MM.1S (cell line): Measurements from ENCODE around the gene BRD4.

ENCODE experiments used
- DNase-seq: peaks from one replicate; pipeline ENCODE4 v3.0.0-alpha.2; 2015
- H2AFZ ChIP-seq: fragments of 300-600 bp; sonication (generic); 2 replicates; pipeline ENCODE4 v1.6.0; 2016; ENCODE audit warnings: antibody characterized with exemption, low read length
- H3F3A ChIP-seq: fragments of 300-600 bp; sonication (generic); 2 replicates; pipeline ENCODE4 v1.6.1; 2016; ENCODE audit warnings: mild to moderate bottlenecking, antibody characterized with exemption, low read length, moderate library complexity, mixed read lengths; ENCODE audit not compliant: insufficient read depth
- H3K27ac ChIP-seq: fragments of 300-600 bp; sonication (generic); 2 replicates; pipeline ENCODE4 v1.5.1; 2016; ENCODE audit warnings: mild to moderate bottlenecking, low read length
- H3K27me3 ChIP-seq: fragments of 300-600 bp; sonication (generic); replicated peaks from 2 replicates; pipeline ENCODE4 v1.6.0; 2016; ENCODE audit warnings: low read length; ENCODE audit not compliant: insufficient read depth
- H3K36me3 ChIP-seq: fragments of 300-600 bp; sonication (generic); replicated peaks from 2 replicates; pipeline ENCODE4 v1.6.1; 2016; ENCODE audit warnings: mild to moderate bottlenecking, low read length, mixed read lengths; ENCODE audit not compliant: insufficient read depth
- H3K4me1 ChIP-seq: fragments of 300-600 bp; sonication (generic); 2 replicates; pipeline ENCODE4 v1.6.1; 2016; ENCODE audit warnings: low read length, mixed read lengths
- H3K4me2 ChIP-seq: fragments of 300-600 bp; sonication (generic); 2 replicates; pipeline ENCODE4 v1.6.0; 2016; ENCODE audit warnings: low read depth, low read length
- H3K4me3 ChIP-seq: fragments of 300-600 bp; sonication (generic); 2 replicates; pipeline ENCODE4 v1.5.1; 2016; ENCODE audit warnings: low read length, mixed read lengths
- H3K79me2 ChIP-seq: fragments of 300-600 bp; sonication (generic); 2 replicates; pipeline ENCODE4 v1.6.1; 2016; ENCODE audit warnings: mixed run types, low read length, mixed read lengths
- H3K9ac ChIP-seq: fragments of 300-600 bp; sonication (generic); 2 replicates; pipeline ENCODE4 v1.6.1; 2016; ENCODE audit warnings: low read length, mixed read lengths
- H3K9me2 ChIP-seq: fragments of 300-600 bp; sonication (generic); replicated peaks from 2 replicates; pipeline ENCODE4 v1.6.1; 2016; ENCODE audit warnings: mild to moderate bottlenecking, low read length, mixed read lengths; ENCODE audit not compliant: insufficient read depth
- H3K9me3 ChIP-seq: fragments of 300-600 bp; sonication (generic); replicated peaks from 2 replicates; pipeline ENCODE4 v1.6.1; 2016; ENCODE audit warnings: mild to moderate bottlenecking, low read length, mixed read lengths; ENCODE audit not compliant: insufficient read depth
- H4K20me1 ChIP-seq: fragments of 300-600 bp; sonication (generic); 2 replicates; pipeline ENCODE4 v1.6.1; 2016; ENCODE audit warnings: mild to moderate bottlenecking, low read length, moderate library complexity, mixed read lengths; ENCODE audit not compliant: insufficient read depth
- EZH2 ChIP-seq: fragments of 300-600 bp; sonication (generic); optimal IDR thresholded peaks from 2 replicates; pipeline ENCODE3; 2017; ENCODE audit warnings: low read depth, mild to moderate bottlenecking, antibody characterized with exemption, low read length, mixed read lengths
- EZH2phosphoT487 ChIP-seq: fragments of 300-600 bp; sonication (generic); IDR thresholded peaks from 2 replicates; pipeline ENCODE4 v1.6.1; 2018; ENCODE audit warnings: antibody characterized with exemption, low read length
- TF ChIP-seq, protein P1 (sequence below): fragments of 300-600 bp; sonication (generic); IDR thresholded peaks from 2 replicates; pipeline ENCODE4 v1.5.1; 2016; ENCODE audit warnings: antibody characterized with exemption, low read length, mixed read lengths

The BRD4 gene

DNA sequence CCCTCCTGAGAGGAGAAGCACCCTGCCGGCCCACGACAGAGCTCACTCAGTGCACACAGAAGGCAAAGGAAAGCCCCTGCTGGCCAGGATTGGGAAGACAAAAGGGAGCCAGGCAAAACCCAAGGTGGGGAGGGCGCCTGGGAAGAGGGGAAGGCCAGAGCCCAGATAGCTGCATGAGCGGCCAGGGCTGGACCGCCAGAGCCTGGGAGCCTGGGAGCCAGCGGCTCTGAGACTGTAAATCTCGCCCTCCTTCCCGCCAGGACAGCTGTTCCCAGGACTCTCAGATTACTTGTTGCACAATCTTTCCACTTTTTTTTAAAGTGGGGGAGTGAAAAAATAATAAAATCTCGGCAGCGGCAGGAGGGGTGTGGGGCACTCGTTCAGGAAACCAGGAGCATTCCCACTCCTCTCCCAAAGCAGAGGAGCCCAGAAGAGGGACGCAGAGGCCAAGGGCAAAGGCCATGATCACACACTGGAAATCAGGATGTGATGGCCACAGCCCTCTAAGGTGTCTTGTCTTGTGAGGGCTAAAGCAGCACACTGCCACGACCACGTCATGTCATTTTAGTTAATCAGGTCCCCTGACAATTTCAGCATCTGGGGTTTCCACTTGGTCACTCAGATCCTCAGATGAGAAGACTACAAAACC is 80.5 kb downstream of the BRD4 start:
- no peaks in the 10 kb centered on the region for H3K4me1 ChIP-seq
- no peak overlapping the region for H2AFZ ChIP-seq
- no peaks in the 10 kb centered on the region; the same call in 1 of the 2 replicates for H3K36me3 ChIP-seq
- H3F3A ChIP-seq = no peaks in the 10 kb centered on the region
- H3K27ac ChIP-seq = no peak overlapping the region
- no peak overlapping the region for H3K4me2 ChIP-seq
- no peaks in the 10 kb centered on the region for H3K9me3 ChIP-seq
- H3K4me3 ChIP-seq = no peak overlapping the region
- H3K9me2 ChIP-seq = no peaks in the 10 kb centered on the region
- no peaks in the 10 kb centered on the region for H4K20me1 ChIP-seq
- H3K9ac ChIP-seq = no peak overlapping the region
- peaks cover 56% of the 10 kb centered on the region for H3K79me2 ChIP-seq
- no peaks in the 10 kb centered on the region for H3K27me3 ChIP-seq
- no peak for DNase-seq
- TF ChIP-seq, protein P1, sequence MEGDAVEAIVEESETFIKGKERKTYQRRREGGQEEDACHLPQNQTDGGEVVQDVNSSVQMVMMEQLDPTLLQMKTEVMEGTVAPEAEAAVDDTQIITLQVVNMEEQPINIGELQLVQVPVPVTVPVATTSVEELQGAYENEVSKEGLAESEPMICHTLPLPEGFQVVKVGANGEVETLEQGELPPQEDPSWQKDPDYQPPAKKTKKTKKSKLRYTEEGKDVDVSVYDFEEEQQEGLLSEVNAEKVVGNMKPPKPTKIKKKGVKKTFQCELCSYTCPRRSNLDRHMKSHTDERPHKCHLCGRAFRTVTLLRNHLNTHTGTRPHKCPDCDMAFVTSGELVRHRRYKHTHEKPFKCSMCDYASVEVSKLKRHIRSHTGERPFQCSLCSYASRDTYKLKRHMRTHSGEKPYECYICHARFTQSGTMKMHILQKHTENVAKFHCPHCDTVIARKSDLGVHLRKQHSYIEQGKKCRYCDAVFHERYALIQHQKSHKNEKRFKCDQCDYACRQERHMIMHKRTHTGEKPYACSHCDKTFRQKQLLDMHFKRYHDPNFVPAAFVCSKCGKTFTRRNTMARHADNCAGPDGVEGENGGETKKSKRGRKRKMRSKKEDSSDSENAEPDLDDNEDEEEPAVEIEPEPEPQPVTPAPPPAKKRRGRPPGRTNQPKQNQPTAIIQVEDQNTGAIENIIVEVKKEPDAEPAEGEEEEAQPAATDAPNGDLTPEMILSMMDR = no peak
- TF ChIP-seq EZH2 = no peak

DNA sequence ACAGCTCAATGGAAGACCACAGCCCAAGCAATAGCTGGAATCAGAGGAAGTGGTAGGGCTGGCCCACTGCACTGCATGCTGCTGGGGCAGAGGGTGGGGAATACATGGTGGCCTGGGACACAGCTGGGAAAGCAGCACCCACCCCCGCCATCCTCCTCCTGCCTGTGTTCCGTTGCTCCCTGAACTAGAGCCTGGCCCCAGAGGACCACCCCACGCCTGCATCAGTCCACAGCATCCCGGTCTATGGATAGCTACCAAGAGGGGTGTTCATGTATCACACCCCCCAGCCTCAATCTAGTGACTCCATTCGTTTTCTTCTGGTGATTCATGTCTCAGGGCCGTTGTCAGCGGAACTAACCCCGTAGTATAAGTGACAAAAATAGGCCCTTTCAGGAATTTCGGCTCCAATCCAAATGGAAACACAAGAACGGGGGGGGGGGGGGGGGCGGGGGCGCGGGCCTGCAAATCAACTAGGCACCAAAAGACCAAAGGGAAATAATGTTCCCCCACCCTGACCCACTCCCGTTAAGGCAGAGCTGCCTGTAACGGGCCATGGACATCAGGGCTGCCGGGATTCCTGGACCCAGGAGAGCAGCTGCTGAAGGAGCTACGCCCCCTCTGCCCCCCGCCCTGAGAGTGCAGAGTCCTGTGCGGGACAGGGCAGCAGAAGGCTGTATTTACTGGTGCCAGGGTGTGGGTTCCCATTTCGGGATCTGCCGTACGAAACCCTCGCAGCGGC is 81.2 kb downstream of the BRD4 start:
- Histone ChIP-seq H3K79me2 (peaks cover 50% of the 10 kb centered on the region), H3K9me2 (no peaks in the 10 kb centered on the region), H3K4me3 (no peak overlapping the region), H3K9ac (no peak overlapping the region), H3K9me3 (no peaks in the 10 kb centered on the region), H3F3A (no peaks in the 10 kb centered on the region), H3K27ac (no peak overlapping the region), H3K36me3 (no peaks in the 10 kb centered on the region; the same call in 1 of the 2 replicates), H3K4me1 (no peaks in the 10 kb centered on the region), H3K4me2 (no peak overlapping the region), H3K27me3 (no peaks in the 10 kb centered on the region), H4K20me1 (no peaks in the 10 kb centered on the region), H2AFZ (no peak overlapping the region)
- DNase-seq = no peak
- TF ChIP-seq, protein P1 = no peak
- TF ChIP-seq EZH2 (no peak), EZH2phosphoT487 (no peak)

DNA sequence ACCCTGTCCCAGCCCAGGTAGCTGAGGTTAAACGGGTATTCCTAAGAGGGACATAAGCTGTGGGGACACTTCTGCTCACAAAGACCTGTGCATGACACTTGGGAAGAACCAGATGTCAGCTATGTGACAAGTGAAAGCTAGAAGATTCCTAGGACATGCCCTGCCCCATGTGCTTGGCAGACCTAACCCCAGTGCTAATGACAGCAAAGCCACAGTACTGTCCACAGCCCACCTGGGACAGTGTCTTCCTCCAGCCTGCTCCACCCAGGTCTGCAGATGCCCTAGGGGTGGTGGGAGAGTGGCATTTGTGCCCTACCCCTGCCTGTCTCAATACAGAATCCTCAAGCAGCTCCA is 81.7 kb downstream of the BRD4 start:
- DNase-seq = no peak
- no peaks in the 10 kb centered on the region for H3F3A ChIP-seq
- no peak overlapping the region for H3K4me2 ChIP-seq
- no peaks in the 10 kb centered on the region for H3K9me3 ChIP-seq
- no peaks in the 10 kb centered on the region for H3K4me1 ChIP-seq
- H3K36me3 ChIP-seq = peaks cover 5% of the 10 kb centered on the region; the same call in 1 of the 2 replicates
- no peaks in the 10 kb centered on the region for H3K27me3 ChIP-seq
- no peak overlapping the region for H3K27ac ChIP-seq
- no peaks in the 10 kb centered on the region for H3K9me2 ChIP-seq
- no peak overlapping the region for H2AFZ ChIP-seq
- TF ChIP-seq, protein P1 = no peak
- TF ChIP-seq EZH2 = no peak
- no peak for TF ChIP-seq EZH2phosphoT487
- H3K9ac ChIP-seq = no peak overlapping the region
- peaks cover 46% of the 10 kb centered on the region for H3K79me2 ChIP-seq
- no peaks in the 10 kb centered on the region for H4K20me1 ChIP-seq
- no peak overlapping the region for H3K4me3 ChIP-seq
